Stromal cell of bone marrow (primary cell): ENCODE measurements around the gene LRRC59.
"Not testable (repeated sequence)": the region's sequence is repeated elsewhere in the genome, so short reads cannot be mapped to it uniquely, and the experiment has no call there.

ENCODE experiments used
- DNase-seq: peaks from one replicate; pipeline ENCODE4 v3.0.0-alpha.2; 2012; ENCODE audit warnings: low read depth

LRRC59 gene

DNA sequence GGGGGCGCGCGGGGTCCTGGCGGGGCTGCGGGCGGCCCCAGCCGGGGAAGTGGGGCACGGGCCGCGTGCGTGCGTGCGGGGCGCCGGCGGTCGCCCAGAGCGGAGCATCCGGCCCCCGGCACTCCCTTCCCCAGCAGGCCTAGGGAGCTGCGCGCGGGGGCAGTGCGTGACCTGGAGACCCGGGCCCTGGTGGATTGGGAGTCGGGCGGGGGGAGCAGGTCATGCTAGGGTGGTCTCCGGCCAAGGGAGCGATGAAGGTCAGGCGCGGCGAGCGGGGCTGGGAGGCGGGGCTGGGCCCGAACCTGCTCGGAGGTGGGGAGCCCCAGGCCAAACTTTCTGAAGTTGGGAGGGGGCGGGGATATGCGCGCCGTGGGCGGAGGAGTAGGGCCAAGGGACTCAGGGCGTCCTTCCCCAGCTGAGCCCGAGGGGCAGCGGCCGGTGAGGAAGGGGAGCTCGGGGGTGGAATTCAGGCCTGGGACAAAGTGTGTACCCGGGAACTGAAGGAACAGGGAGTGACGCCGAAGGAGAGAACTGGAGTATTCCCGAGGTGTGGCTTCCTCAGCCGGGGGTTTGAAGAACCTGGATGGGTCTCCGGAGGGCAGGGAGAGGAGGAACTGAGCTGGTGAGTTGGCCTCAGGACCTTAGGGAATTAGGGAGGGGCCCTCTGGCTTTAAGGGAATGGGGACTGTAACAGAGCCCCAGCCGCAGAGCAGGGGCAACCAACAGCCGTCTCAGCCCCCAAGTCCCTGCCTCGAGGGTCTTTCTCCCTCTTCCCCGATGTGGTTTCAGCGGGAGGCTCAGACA is 50.8 kb downstream of the LRRC59 start:
- DNase-seq: no peak

- DNase-seq: peak; percentile 72
Measured at GRCh38 chr17:50345432-50346312, 51.7 kb downstream of the LRRC59 start, which contains the start of gene XYLT2. Gene XYLT2 (plus strand): TSS chr17:50346126. CDS start chr17:50346141, 15 bp downstream.

- no peak for DNase-seq
Measured at GRCh38 chr17:50344731-50345365, 52.5 kb downstream of the LRRC59 start.

GRCh38 chr17:50339381-50339780 is 57.9 kb downstream of the LRRC59 start:
- no peak for DNase-seq

GRCh38 chr17:50338645-50339044 is 58.7 kb downstream of the LRRC59 start:
- no peak for DNase-seq

DNA sequence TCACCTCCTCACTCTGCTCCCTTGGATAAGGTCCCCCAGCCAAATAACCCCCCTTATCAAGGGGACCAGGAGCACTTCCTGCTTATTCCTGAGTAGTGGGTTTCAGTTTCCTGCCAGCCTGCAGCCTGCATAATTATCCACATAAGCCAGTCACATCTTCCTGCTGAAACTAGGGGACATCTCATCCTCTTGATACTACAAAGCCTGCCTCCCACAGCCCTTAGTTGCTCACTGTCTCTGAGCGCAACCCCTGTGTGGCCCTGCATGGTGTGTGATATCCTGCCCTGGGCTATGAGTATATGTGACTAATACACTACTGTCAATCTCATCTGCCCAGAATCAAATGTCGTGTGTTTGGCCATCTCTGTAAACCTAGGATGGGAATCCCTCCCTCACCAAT is 59.4 kb downstream of the LRRC59 start:
- no peak for DNase-seq

DNA sequence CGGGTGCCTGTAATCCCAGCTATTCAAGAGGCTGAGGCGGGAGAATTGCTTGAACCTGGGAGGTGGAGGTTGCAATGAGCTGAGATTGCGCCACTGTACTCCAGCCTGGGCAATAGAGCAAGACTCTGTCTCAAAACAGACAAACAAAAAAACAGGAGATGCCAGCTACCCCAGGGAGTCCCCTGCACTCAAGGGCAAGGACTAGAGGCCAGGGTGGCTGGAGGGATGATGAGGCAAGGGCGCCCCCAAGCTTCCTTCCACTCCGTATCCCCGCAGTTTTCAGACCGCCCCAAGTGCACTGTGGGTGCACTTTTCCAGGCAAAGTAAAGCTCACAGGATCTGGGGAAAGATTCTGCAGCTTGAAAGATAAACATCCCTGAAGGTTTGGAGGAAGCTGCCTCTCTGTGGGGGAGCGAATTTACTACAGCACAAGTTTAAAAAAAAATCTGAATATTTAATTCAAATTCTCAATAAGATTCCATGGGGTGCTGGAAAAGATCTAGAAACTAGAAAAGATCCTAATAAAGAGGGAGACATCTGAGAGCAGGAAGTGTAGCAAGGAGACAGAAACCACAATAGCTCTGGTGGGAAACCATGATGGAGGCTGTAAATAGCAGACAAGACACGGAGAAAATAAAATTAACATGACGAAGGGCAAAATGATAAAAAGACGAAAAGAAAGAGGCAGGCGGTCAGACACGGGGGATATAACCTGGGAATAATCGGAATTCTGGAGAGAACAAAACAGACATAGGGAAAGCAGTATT is 63.8 kb downstream of the LRRC59 start:
- DNase-seq: not testable (repeated sequence)

DNA sequence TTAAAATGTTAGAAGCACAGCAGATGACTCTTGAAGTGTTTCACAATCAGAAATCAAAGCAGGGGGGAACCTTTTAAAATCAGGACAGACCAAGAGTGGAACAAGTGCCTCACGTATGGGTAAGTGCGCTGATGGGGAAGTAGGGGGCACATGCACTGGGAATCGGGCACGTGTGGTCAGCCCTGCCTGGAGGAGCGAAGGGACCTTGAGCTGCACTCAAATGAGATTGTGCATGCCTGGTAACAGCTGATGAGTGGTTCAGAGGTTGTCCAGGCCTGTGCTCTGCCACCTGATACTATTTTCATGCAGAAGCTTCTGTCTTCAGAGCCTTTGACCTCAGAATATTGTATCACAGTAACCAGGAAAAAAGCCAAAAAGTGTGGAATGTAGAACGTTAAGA is 65.1 kb downstream of the LRRC59 start:
- DNase-seq: no peak
